Measurements from ENCODE around the gene PROP1.
"Not testable (repeated sequence)": the region's sequence is repeated elsewhere in the genome, so short reads cannot be mapped to it uniquely, and the experiment has no call there.

Gene PROP1

GRCh38 chr5:177982072-177982727, 13.8 kb downstream of the PROP1 start:
- DNase-seq = no peak

GRCh38 chr5:177981296-177982071, 14.6 kb downstream of the PROP1 start:
- no peak for DNase-seq

- DNase-seq = no peak
These were observed 15.3 kb downstream of the PROP1 start for GRCh38 chr5:177980743-177981151.

- not testable (repeated sequence) for DNase-seq
These were observed 18.4 kb downstream of the PROP1 start for GRCh38 chr5:177977600-177977999.

- peak; percentile 69 for DNase-seq
These were observed 22.9 kb downstream of the PROP1 start for GRCh38 chr5:177973066-177973635.

- DNase-seq = peak; percentile 35
These were observed 23.4 kb downstream of the PROP1 start for GRCh38 chr5:177972613-177973012.

- not testable (repeated sequence) for DNase-seq
These were observed 24.0 kb downstream of the PROP1 start for GRCh38 chr5:177972014-177972413.

GRCh38 chr5:177968661-177969211, 27.3 kb downstream of the PROP1 start:
- DNase-seq = no peak

GRCh38 chr5:177967221-177967887, 28.7 kb downstream of the PROP1 start:
- no peak for DNase-seq

- DNase-seq = no peak
These were observed 29.2 kb downstream of the PROP1 start for GRCh38 chr5:177966839-177967166.

- DNase-seq = no peak
These were observed 29.8 kb downstream of the PROP1 start for GRCh38 chr5:177966009-177966838.

- DNase-seq = no peak
These were observed 31.6 kb downstream of the PROP1 start for GRCh38 chr5:177964471-177964870.

- no peak for DNase-seq
These were observed 32.1 kb downstream of the PROP1 start for GRCh38 chr5:177963966-177964365.

GRCh38 chr5:177959315-177959714, 36.7 kb downstream of the PROP1 start:
- DNase-seq = no peak

- no peak for DNase-seq
These were observed 37.3 kb downstream of the PROP1 start for GRCh38 chr5:177958696-177959095.

- no peak for DNase-seq
These were observed 38.8 kb downstream of the PROP1 start for GRCh38 chr5:177957241-177957640.

GRCh38 chr5:177953101-177953500, 42.9 kb downstream of the PROP1 start:
- DNase-seq = not testable (repeated sequence)

- DNase-seq = not testable (repeated sequence)
These were observed 46.4 kb downstream of the PROP1 start for GRCh38 chr5:177949656-177950055.

- DNase-seq = not testable (repeated sequence)
These were observed 47.0 kb downstream of the PROP1 start for GRCh38 chr5:177949065-177949464.

- peak; percentile 41 for DNase-seq
These were observed 48.1 kb downstream of the PROP1 start for GRCh38 chr5:177947912-177948311.

GRCh38 chr5:177945601-177946283, 50.3 kb downstream of the PROP1 start:
- DNase-seq = not testable (repeated sequence)

Measured in fibroblast of skin of abdomen (primary cell).